ENCODE data around the gene PARD3B. TPM values are rescaled to one million over a fixed set of nuclear protein-coding genes. Genes with fewer than 3 reads are reported as not detected.
A peak's percentile ranks its signal among the peaks of the same experiment; 100 is the strongest.

The PARD3B gene
- total and polyA plus RNA-seq, 2 donors from 2014 or later: 5.3 to 29.6 TPM

- no peak for TF ChIP-seq CTCF (IDR thresholded peaks at IDR 0.05; ENCODE audit: borderline replicate concordance, extremely low read depth, insufficient read depth)
- no peaks in the 10 kb centered on the region for H3K36me3 ChIP-seq (ENCODE audit: control insufficient read depth in 2 of 3, insufficient read depth in 3 of 3, low read length in 3 of 3)
- no peak overlapping the region for H3K4me3 ChIP-seq (ENCODE audit: low read length in 3 of 3)
- peaks cover 0 to 16% (median 4%) of the 10 kb centered on the region in 3 donors for H3K4me1 ChIP-seq (ENCODE audit: control insufficient read depth in 2 of 3, insufficient read depth in 2 of 3, low read depth in 1 of 3, low read length in 3 of 3)
- H3K27ac ChIP-seq (ENCODE audit: low read depth in 2 of 2, low read length in 2 of 2): no peak overlapping the region
- no peak overlapping the region for H3K9ac ChIP-seq (ENCODE audit: low read length in 3 of 3)
- H3K9me3 ChIP-seq (ENCODE audit: control insufficient read depth in 2 of 3, insufficient read depth in 1 of 3, low read length in 3 of 3): no peaks in the 10 kb centered on the region
- H3K27me3 ChIP-seq (ENCODE audit: control insufficient read depth, insufficient read depth, low read length): no peaks in the 10 kb centered on the region
- no peak for DNase-seq
- FAIRE-seq: peak; percentile 55
- intact Hi-C loops (cut with DNase I): no loop called here
Measured at GRCh38 chr2:204973616-204974015, 428.3 kb downstream of the PARD3B start.

- Histone ChIP-seq H3K9ac (ENCODE audit: low read length in 3 of 3) (no peak overlapping the region), H3K27me3 (ENCODE audit: control insufficient read depth, insufficient read depth, low read length) (no peaks in the 10 kb centered on the region), H3K4me3 (ENCODE audit: low read length in 3 of 3) (no peak overlapping the region), H3K9me3 (ENCODE audit: control insufficient read depth in 2 of 3, insufficient read depth in 1 of 3, low read length in 3 of 3) (no peaks in the 10 kb centered on the region), H3K4me1 (ENCODE audit: control insufficient read depth in 2 of 3, insufficient read depth in 2 of 3, low read depth in 1 of 3, low read length in 3 of 3) (peaks cover 0 to 16% (median 4%) of the 10 kb centered on the region in 3 donors), H3K36me3 (ENCODE audit: control insufficient read depth in 2 of 3, insufficient read depth in 3 of 3, low read length in 3 of 3) (no peaks in the 10 kb centered on the region), H3K27ac (ENCODE audit: low read depth in 2 of 2, low read length in 2 of 2) (no peak overlapping the region)
- DNase-seq (no peak), FAIRE-seq (no peak)
- no peak for TF ChIP-seq CTCF (IDR thresholded peaks at IDR 0.05; ENCODE audit: borderline replicate concordance, extremely low read depth, insufficient read depth)
- intact Hi-C loops (cut with DNase I): no loop called here
Measured at GRCh38 chr2:204974487-204974886, 429.2 kb downstream of the PARD3B start.

GRCh38 chr2:204977914-204978313 is 432.6 kb downstream of the PARD3B start:
- H3K9ac ChIP-seq (ENCODE audit: low read length in 3 of 3): no peak overlapping the region
- intact Hi-C loops (cut with DNase I): no loop called here

More at GRCh38 chr2:204977914-204978313, 432.6 kb downstream of the PARD3B start:
- Histone ChIP-seq H3K27me3 (ENCODE audit: control insufficient read depth, insufficient read depth, low read length) (no peaks in the 10 kb centered on the region), H3K4me1 (ENCODE audit: control insufficient read depth in 2 of 3, insufficient read depth in 2 of 3, low read depth in 1 of 3, low read length in 3 of 3) (peaks cover 0 to 6% (median 6%) of the 10 kb centered on the region in 3 donors), H3K27ac (ENCODE audit: low read depth in 2 of 2, low read length in 2 of 2) (no peak overlapping the region), H3K4me3 (ENCODE audit: low read length in 3 of 3) (no peak overlapping the region), H3K9me3 (ENCODE audit: control insufficient read depth in 2 of 3, insufficient read depth in 1 of 3, low read length in 3 of 3) (no peaks in the 10 kb centered on the region), H3K36me3 (ENCODE audit: control insufficient read depth in 2 of 3, insufficient read depth in 3 of 3, low read length in 3 of 3) (no peaks in the 10 kb centered on the region)
- DNase-seq (no peak), FAIRE-seq (no peak)
- TF ChIP-seq CTCF (IDR thresholded peaks at IDR 0.05; ENCODE audit: borderline replicate concordance, extremely low read depth, insufficient read depth): no peak
